Neuronal stem cell (in vitro differentiated cells): ENCODE measurements around the gene CPNE9.
A peak's percentile ranks its signal among the peaks of the same experiment; 100 is the strongest.

ENCODE experiments used
- DNase-seq: peaks from one replicate; pipeline ENCODE4 v3.0.0-alpha.2; 2013; ENCODE audit warnings: low spot score
- H2AFZ ChIP-seq: one replicate; pipeline ENCODE4 v1.6.1; 2013; ENCODE audit warnings: mild to moderate bottlenecking, low read length, inconsistent platforms
- H2AK5ac ChIP-seq: 2 replicates; pipeline ENCODE4 v1.6.1; 2013; ENCODE audit warnings: low read depth, mild to moderate bottlenecking, inconsistent platforms, low read length, moderate library complexity, mixed read lengths
- H2BK120ac ChIP-seq: 2 replicates; pipeline ENCODE4 v1.6.1; 2013; ENCODE audit warnings: low read depth, mild to moderate bottlenecking, inconsistent platforms, low read length, moderate library complexity, mixed read lengths
- H2BK12ac ChIP-seq: one replicate; pipeline ENCODE4 v1.6.1; 2013; ENCODE audit warnings: low read length, inconsistent platforms
- H2BK15ac ChIP-seq: 2 replicates; pipeline ENCODE4 v1.6.1; 2013; ENCODE audit warnings: mild to moderate bottlenecking, low read length, inconsistent platforms, mixed read lengths
- H2BK5ac ChIP-seq: one replicate; pipeline ENCODE4 v1.6.1; 2013; ENCODE audit warnings: inconsistent platforms, mild to moderate bottlenecking, low read length, moderate library complexity
- H3K14ac ChIP-seq: one replicate; pipeline ENCODE4 v1.6.1; 2013; ENCODE audit warnings: low read length, inconsistent platforms
- H3K18ac ChIP-seq: 2 replicates; pipeline ENCODE4 v1.6.1; 2013; ENCODE audit warnings: low read length, inconsistent platforms
- H3K23ac ChIP-seq: 2 replicates; pipeline ENCODE4 v1.6.1; 2013; ENCODE audit warnings: low read depth, mild to moderate bottlenecking, mixed read lengths, low read length, inconsistent platforms; ENCODE audit not compliant: poor library complexity
- H3K27ac ChIP-seq: replicated peaks from 3 replicates; pipeline ENCODE4 v1.5.1; 2013; ENCODE audit warnings: low read length, inconsistent platforms
- H3K27me3 ChIP-seq, 3 experiments: 2 replicates each; pipeline ENCODE4 v1.6.1; 2013; ENCODE audit warnings: low read length in 3 of 3, mild to moderate bottlenecking in 2 of 3, inconsistent platforms in 1 of 3, low read depth in 1 of 3, mixed read lengths in 1 of 3, moderate library complexity in 1 of 3; ENCODE audit not compliant: control insufficient read depth in 3 of 3, insufficient read depth in 3 of 3
- H3K36me3 ChIP-seq, 2 donors: replicated peaks in 1 of 2; 2 replicates each; pipeline ENCODE4 v1.6.1; 2013; ENCODE audit warnings: low read length in 2 of 2; ENCODE audit not compliant: control insufficient read depth in 2 of 2, insufficient read depth in 2 of 2
- H3K4ac ChIP-seq: 2 replicates; pipeline ENCODE4 v1.6.1; 2013; ENCODE audit warnings: inconsistent platforms, mild to moderate bottlenecking, low read length, moderate library complexity
- H3K4me1 ChIP-seq, 2 donors: 1 replicate in 1 of 2; 2 replicates in 1 of 2; pipeline ENCODE4 v1.6.1; 2013; ENCODE audit warnings: low read length in 2 of 2, low read depth in 1 of 2; ENCODE audit not compliant: control insufficient read depth in 2 of 2, insufficient read depth in 1 of 2
- H3K4me2 ChIP-seq: one replicate; pipeline ENCODE4 v1.6.1; 2013; ENCODE audit warnings: mild to moderate bottlenecking, low read length, inconsistent platforms; ENCODE audit not compliant: insufficient read depth, poor library complexity, severe bottlenecking
- H3K4me3 ChIP-seq, 2 donors: 2 replicates each; pipeline ENCODE4 v1.5.1; 2013; ENCODE audit warnings: low read length in 2 of 2, mild to moderate bottlenecking in 2 of 2, inconsistent platforms in 1 of 2, moderate library complexity in 1 of 2
- H3K79me1 ChIP-seq: one replicate; pipeline ENCODE4 v1.6.1; 2013; ENCODE audit warnings: low read depth, mild to moderate bottlenecking, inconsistent platforms, low read length, moderate library complexity
- H3K9ac ChIP-seq: one replicate; pipeline ENCODE4 v1.6.1; 2013; ENCODE audit warnings: mild to moderate bottlenecking, low read depth, low read length, inconsistent platforms; ENCODE audit not compliant: poor library complexity
- H3K9me3 ChIP-seq, 2 donors: replicated peaks in 1 of 2; 2 replicates each; pipeline versions ENCODE3 to v1.6.1; 2013; ENCODE audit warnings: low read length in 2 of 2, mild to moderate bottlenecking in 2 of 2, inconsistent platforms in 1 of 2, low read depth in 1 of 2, mixed read lengths in 1 of 2, moderate library complexity in 1 of 2; ENCODE audit not compliant: control insufficient read depth in 2 of 2, insufficient read depth in 1 of 2
- H4K8ac ChIP-seq: one replicate; pipeline ENCODE4 v1.6.1; 2013; ENCODE audit warnings: low read depth, mild to moderate bottlenecking, inconsistent platforms, low read length, moderate library complexity
- H4K91ac ChIP-seq: one replicate; pipeline ENCODE4 v1.6.1; 2013; ENCODE audit warnings: low read length, low read depth, mild to moderate bottlenecking, inconsistent platforms; ENCODE audit not compliant: poor library complexity
- WGBS, 2 donors: extraction: QIAGEN DNeasy Blood & Tissue Kit; methylation state at CpG; one replicate each; pipeline ENCODE4 v1.1.7; 2013; ENCODE audit warnings: missing lambda C conversion rate in 2 of 2, mixed read lengths in 1 of 2; ENCODE audit not compliant: insufficient read length in 2 of 2, insufficient replicate concordance in 1 of 2; ENCODE audit errors: extremely low coverage in 2 of 2; 5-methylcytosine and 5-hydroxymethylcytosine counted together

Gene CPNE9

DNA sequence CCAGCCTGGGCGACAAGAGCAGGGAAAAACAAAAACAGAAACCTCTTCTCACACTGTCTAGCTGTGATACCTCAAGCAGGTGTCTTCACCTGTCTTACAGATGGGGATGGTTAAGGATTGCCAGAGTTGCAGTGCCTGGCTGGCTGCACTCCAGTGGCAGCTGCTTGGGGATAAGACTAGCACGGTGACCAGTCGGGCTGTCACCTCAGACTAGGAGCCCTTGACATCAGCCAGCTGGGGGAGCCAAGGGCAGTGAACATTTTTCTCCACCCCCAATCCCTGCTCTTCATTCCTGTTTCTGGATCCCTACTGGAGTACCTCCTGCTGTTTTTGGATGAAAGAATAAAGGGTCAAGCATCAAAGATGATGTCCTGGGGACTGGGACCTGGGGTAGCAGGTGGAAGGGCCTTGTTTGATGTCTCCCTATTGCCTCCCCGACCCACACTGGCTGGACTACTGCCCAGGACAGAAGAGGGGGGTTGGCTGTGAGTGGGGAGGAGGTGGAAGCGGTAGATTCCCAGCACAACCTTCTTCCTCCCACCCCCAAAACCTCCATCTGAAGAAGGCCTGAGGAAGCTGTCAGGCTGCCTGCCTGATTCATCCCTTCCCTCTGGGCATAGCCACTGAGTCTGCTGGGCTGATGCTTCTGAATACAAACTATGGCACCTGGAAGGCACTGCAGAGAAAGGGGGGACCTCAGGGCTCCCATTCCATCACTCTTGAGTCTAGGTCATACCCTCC lies 7.0 kb upstream of the CPNE9 start:
- Histone ChIP-seq H3K4me1 (peaks cover 3 to 11% of the 10 kb centered on the region in 2 donors), H3K14ac (no peak overlapping the region), H3K18ac (no peak overlapping the region), H3K23ac (no peak overlapping the region), H2BK120ac (no peak overlapping the region), H4K91ac (no peak overlapping the region), H3K9ac (no peak overlapping the region), H3K36me3 (peaks cover 22 to 69% of the 10 kb centered on the region in 2 donors), H4K8ac (no peak overlapping the region), H3K9me3 (no peaks in the 10 kb centered on the region), H2BK15ac (no peak overlapping the region), H3K4me2 (no peak overlapping the region), H3K4ac (no peak overlapping the region), H3K4me3 (no peak overlapping the region), H2AK5ac (no peak overlapping the region), H3K27me3 (no peaks in the 10 kb centered on the region), H2BK12ac (no peak overlapping the region), H3K27ac (no peak overlapping the region), H2BK5ac (no peak overlapping the region), H2AFZ (no peak overlapping the region), H3K79me1 (no peaks in the 10 kb centered on the region)
- no peak for DNase-seq
- no CpG with 5 or more reads among the region's 5 CpGs for WGBS, 2 donors

- H3K36me3 ChIP-seq: peaks cover 19 to 66% of the 10 kb centered on the region in 2 donors
- no CpG with 5 or more reads among the region's 4 CpGs for WGBS, 2 donors
- no peak overlapping the region for H3K4ac ChIP-seq
- H2AK5ac ChIP-seq: no peak overlapping the region
- peaks cover 0 to under 1% (median 0%) of the 10 kb centered on the region in 3 experiments for H3K27me3 ChIP-seq
- H2AFZ ChIP-seq: no peak overlapping the region
- H2BK5ac ChIP-seq: no peak overlapping the region
- no peak overlapping the region for H2BK12ac ChIP-seq
- peaks cover 3 to 11% of the 10 kb centered on the region in 2 donors for H3K4me1 ChIP-seq
- H3K9me3 ChIP-seq: no peaks in the 10 kb centered on the region
- no peaks in the 10 kb centered on the region for H3K79me1 ChIP-seq
- no peak overlapping the region for H4K8ac ChIP-seq
- H3K18ac ChIP-seq: no peak overlapping the region
- H3K4me3 ChIP-seq: no peak overlapping the region
- H2BK15ac ChIP-seq: no peak overlapping the region
- no peak overlapping the region for H3K23ac ChIP-seq
- H3K9ac ChIP-seq: no peak overlapping the region
- DNase-seq: no peak
- no peak overlapping the region for H3K4me2 ChIP-seq
- no peak overlapping the region for H3K14ac ChIP-seq
- no peak overlapping the region for H4K91ac ChIP-seq
- no peak overlapping the region for H3K27ac ChIP-seq
- no peak overlapping the region for H2BK120ac ChIP-seq
Measured at GRCh38 chr3:9697892-9698291, 5.7 kb upstream of the CPNE9 start.

GRCh38 chr3:9698293-9698692 lies 5.3 kb upstream of the CPNE9 start:
- Histone ChIP-seq H3K27ac (no peak overlapping the region), H3K9me3 (no peaks in the 10 kb centered on the region), H3K23ac (no peak overlapping the region), H4K91ac (no peak overlapping the region), H3K14ac (no peak overlapping the region), H3K9ac (peak overlapping the region; percentile 13), H2BK5ac (no peak overlapping the region), H3K79me1 (no peaks in the 10 kb centered on the region), H3K4me1 (peaks cover 3 to 11% of the 10 kb centered on the region in 2 donors), H4K8ac (no peak overlapping the region), H3K4ac (no peak overlapping the region), H2AFZ (no peak overlapping the region), H2BK12ac (no peak overlapping the region), H3K27me3 (peaks cover 0 to 4% (median 3%) of the 10 kb centered on the region in 3 experiments), H2BK120ac (no peak overlapping the region), H3K4me2 (no peak overlapping the region), H3K36me3 (peaks cover 16 to 62% of the 10 kb centered on the region in 2 donors), H2AK5ac (no peak overlapping the region), H3K18ac (no peak overlapping the region), H3K4me3 (no peak overlapping the region), H2BK15ac (no peak overlapping the region)
- no CpG with 5 or more reads among the region's 3 CpGs for WGBS, 2 donors
- no peak for DNase-seq

DNA sequence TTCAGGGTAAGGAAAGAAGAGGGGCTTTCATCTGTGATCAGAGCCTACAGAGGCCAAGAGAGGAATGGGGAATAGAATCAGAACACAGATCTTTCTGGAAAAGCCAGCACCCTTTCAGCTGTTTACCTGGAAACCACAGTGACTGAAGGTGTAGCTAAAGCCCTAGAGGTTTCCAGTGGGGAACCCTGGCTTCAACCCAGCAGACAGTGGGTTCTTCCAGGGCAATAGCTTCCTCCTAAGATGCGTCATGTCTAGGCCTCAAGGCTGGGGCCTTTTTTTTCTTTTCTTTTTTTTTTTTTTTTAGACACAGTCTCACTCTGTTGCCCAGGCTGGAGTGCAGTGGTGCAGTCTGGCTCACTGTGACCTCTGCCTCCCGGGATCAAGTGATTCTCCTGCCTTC lies 3.1 kb upstream of the CPNE9 start:
- H3K4me3 ChIP-seq: no peak overlapping the region
- H3K18ac ChIP-seq: no peak overlapping the region
- H3K4me2 ChIP-seq: no peak overlapping the region
- no peak overlapping the region for H2AFZ ChIP-seq
- peaks cover 0 to 20% (median 12%) of the 10 kb centered on the region in 3 experiments for H3K27me3 ChIP-seq
- no CpG with 5 or more reads among the region's 2 CpGs for WGBS, 2 donors
- H2BK120ac ChIP-seq: no peak overlapping the region
- H3K9me3 ChIP-seq: no peaks in the 10 kb centered on the region
- H3K27ac ChIP-seq: no peak overlapping the region
- H4K8ac ChIP-seq: no peak overlapping the region
- no peak overlapping the region for H3K4ac ChIP-seq
- H4K91ac ChIP-seq: no peak overlapping the region
- DNase-seq: no peak
- H3K4me1 ChIP-seq: peaks cover 5 to 7% of the 10 kb centered on the region in 2 donors
- H2AK5ac ChIP-seq: no peak overlapping the region
- H2BK15ac ChIP-seq: no peak overlapping the region
- H3K14ac ChIP-seq: no peak overlapping the region
- no peak overlapping the region for H3K9ac ChIP-seq
- peaks cover 10 to 41% of the 10 kb centered on the region in 2 donors for H3K36me3 ChIP-seq
- no peaks in the 10 kb centered on the region for H3K79me1 ChIP-seq
- no peak overlapping the region for H2BK5ac ChIP-seq
- no peak overlapping the region for H3K23ac ChIP-seq
- no peak overlapping the region for H2BK12ac ChIP-seq
